ENCODE measurements around the gene GPHN.
A peak's percentile ranks its signal among the peaks of the same experiment; 100 is the strongest.

GPHN gene
- 4.7 to 15.7 (median 9.3) reads per million in 17 experiments for total RNA-seq

- peak; percentile 95 to 98 (median 98) for DNase-seq
These were observed at the start of gene GPHN for GRCh38 chr14:66507722-66508546. Gene GPHN, plus strand, starts transcription at chr14:66508147.

GRCh38 chr14:66459603-66460002 lies 48.3 kb upstream of the GPHN start:
- DNase-seq: no peak

GRCh38 chr14:66464261-66464660 lies 43.7 kb upstream of the GPHN start:
- no peak for DNase-seq

GRCh38 chr14:66468778-66469367 lies 39.1 kb upstream of the GPHN start:
- no peak for DNase-seq

GRCh38 chr14:66471584-66471983 lies 36.4 kb upstream of the GPHN start:
- no peak for DNase-seq

GRCh38 chr14:66472251-66472650 lies 35.7 kb upstream of the GPHN start:
- DNase-seq: no peak

- no peak for DNase-seq
These were observed 34.7 kb upstream of the GPHN start for GRCh38 chr14:66473223-66473622.

GRCh38 chr14:66476964-66477363 lies 31.0 kb upstream of the GPHN start:
- DNase-seq: no peak

- DNase-seq: no peak
These were observed 30.4 kb upstream of the GPHN start for GRCh38 chr14:66477567-66477966.

GRCh38 chr14:66482873-66483272 lies 25.1 kb upstream of the GPHN start:
- no peak for DNase-seq

- DNase-seq: no peak
These were observed 24.6 kb upstream of the GPHN start for GRCh38 chr14:66483322-66483721.

- no peak for DNase-seq
These were observed 22.9 kb upstream of the GPHN start for GRCh38 chr14:66485029-66485428.

- no peak for DNase-seq
These were observed 22.0 kb upstream of the GPHN start, which contains the start of gene CCDC196 for GRCh38 chr14:66485910-66486421. Gene CCDC196, plus strand, starts transcription at chr14:66486371. Its CDS starts 132 bp downstream, at chr14:66486503.

GRCh38 chr14:66487164-66487563 lies 20.8 kb upstream of the GPHN start:
- no peak for DNase-seq

- DNase-seq: no peak
These were observed 17.5 kb upstream of the GPHN start for GRCh38 chr14:66490143-66491111.

- DNase-seq: no peak
These were observed 14.2 kb upstream of the GPHN start for GRCh38 chr14:66493750-66494149.

- DNase-seq: peak; percentile 63 to 84 (median 72)
These were observed 12.5 kb upstream of the GPHN start for GRCh38 chr14:66495218-66496098.

- no peak for DNase-seq
These were observed 11.6 kb upstream of the GPHN start for GRCh38 chr14:66496188-66496807.

GRCh38 chr14:66496911-66497310 lies 11.0 kb upstream of the GPHN start:
- DNase-seq: no peak

GRCh38 chr14:66498311-66498710 lies 9.6 kb upstream of the GPHN start:
- DNase-seq: no peak

- DNase-seq: no peak
These were observed 6.4 kb upstream of the GPHN start for GRCh38 chr14:66501592-66501991.

Data from suppressor macrophage (primary cell).